A673 (cell line): ENCODE data around the gene TENM4. TPM values are rescaled to one million over a fixed set of nuclear protein-coding genes. Genes with fewer than 3 reads are reported as not detected.

Experiments
- BruUV-seq: library from RNA; stranded (reverse); fragments of 400-500 nt; replicated peaks from 2 replicates; lab custom pipeline; 2021; lab: Mats Ljungman, UMichigan
- CTCF ChIA-PET: fragments of 300-600 bp; sonication (Branson Sonifier 250); formaldehyde crosslinking; loops from one replicate; lab custom pipeline; 2022; ENCODE audit warnings: antibody characterized with exemption; lab: Charles Lee
- POLR2A ChIA-PET: fragments of 300-600 bp; sonication (Branson Sonifier 250); formaldehyde crosslinking; loops from one replicate; lab custom pipeline; 2022; ENCODE audit warnings: antibody characterized with exemption; ENCODE audit not compliant: low non-redundant PET; lab: Charles Lee
- DNase-seq: peaks from one replicate; pipeline ENCODE4 v3.0.0-alpha.2; 2015; ENCODE audit warnings: low spot score
- H3K27ac ChIP-seq: fragments of 200-600 bp; sonication (generic); 2 replicates; pipeline ENCODE4 v1.5.1; 2016; ENCODE audit warnings: mixed run types, low read depth, mild to moderate bottlenecking, mixed read lengths, antibody characterized with exemption, low read length; ENCODE audit not compliant: poor library complexity, severe bottlenecking
- H3K27me3 ChIP-seq: fragments of 200-600 bp; sonication (generic); replicated peaks from 2 replicates; pipeline ENCODE4 v1.6.1; 2017; ENCODE audit warnings: mixed run types, low read depth, mild to moderate bottlenecking, mixed read lengths, antibody characterized with exemption, low read length; ENCODE audit not compliant: insufficient read depth, poor library complexity
- H3K36me3 ChIP-seq: fragments of 200-600 bp; sonication (generic); 2 replicates; pipeline ENCODE4 v1.6.1; 2016; ENCODE audit warnings: mixed run types, mild to moderate bottlenecking, mixed read lengths, antibody characterized with exemption, low read length; ENCODE audit not compliant: insufficient read depth, poor library complexity, severe bottlenecking
- H3K4me1 ChIP-seq: fragments of 200-600 bp; sonication (generic); 2 replicates; pipeline ENCODE4 v1.6.1; 2017; ENCODE audit warnings: mixed run types, mild to moderate bottlenecking, mixed read lengths, antibody characterized with exemption, low read length; ENCODE audit not compliant: insufficient read depth, poor library complexity, severe bottlenecking
- H3K4me3 ChIP-seq: fragments of 200-600 bp; sonication (generic); 2 replicates; pipeline ENCODE4 v1.5.1; 2016; ENCODE audit warnings: low read depth, mixed run types, mild to moderate bottlenecking, mixed read lengths, low read length; ENCODE audit not compliant: poor library complexity, severe bottlenecking
- H3K9me3 ChIP-seq: fragments of 200-600 bp; sonication (generic); 2 replicates; pipeline ENCODE4 v1.6.1; 2016; ENCODE audit warnings: mixed run types, low read depth, mild to moderate bottlenecking, mixed read lengths, antibody characterized with exemption, low read length; ENCODE audit not compliant: poor library complexity, severe bottlenecking
- CTCF ChIP-seq: fragments of 300-800, 200-600 bp; sonication (generic); conservative IDR thresholded peaks from 2 replicates; pipeline ENCODE4 v1.5.1; 2017; ENCODE audit warnings: low read depth, mild to moderate bottlenecking, antibody characterized with exemption, low read length, moderate library complexity, mixed read lengths
- EZH2 ChIP-seq: fragments of 200-600 bp; sonication (generic); IDR thresholded peaks from 2 replicates; pipeline ENCODE4 v1.6.1; 2017; ENCODE audit warnings: borderline replicate concordance, low read depth, mild to moderate bottlenecking, mixed read lengths, antibody characterized with exemption, low read length; ENCODE audit not compliant: poor library complexity, severe bottlenecking
- intact Hi-C: fragments of 100-400 bp; cut with micrococcal nuclease; formaldehyde crosslinking; loops from one replicate; pipeline ENCODE4 v1.10.0; 2022; ENCODE audit not compliant: unreplicated experiment
- total RNA-seq: library from RNA; stranded (reverse); gene quantifications from 2 replicates; pipeline ENCODE4 v1.2.3, GENCODE V29; 2021

The TENM4 gene
- total RNA-seq, 1 experiment from 2014 or later = 0.11 TPM

- TF ChIP-seq EZH2 (no peak), CTCF (no peak)
- Histone ChIP-seq H3K4me3 (no peak overlapping the region), H3K27me3 (peaks cover 6% of the 10 kb centered on the region), H3K27ac (no peak overlapping the region), H3K9me3 (no peaks in the 10 kb centered on the region), H3K36me3 (no peaks in the 10 kb centered on the region), H3K4me1 (no peaks in the 10 kb centered on the region)
- intact Hi-C loops = no loop called here
- no TSS peak for BruUV-seq
- ChIA-PET CTCF (no interaction called here), POLR2A (no interaction called here)
- no peak for DNase-seq
Observed at GRCh38 chr11:79045018-79045799, 395.6 kb downstream of the TENM4 start.

GRCh38 chr11:79044201-79044600 lies 396.6 kb downstream of the TENM4 start:
- intact Hi-C loops = no loop called here
- DNase-seq = no peak
- Histone ChIP-seq H3K4me3 (no peak overlapping the region), H3K4me1 (no peaks in the 10 kb centered on the region), H3K27ac (no peak overlapping the region), H3K9me3 (no peaks in the 10 kb centered on the region), H3K27me3 (no peaks in the 10 kb centered on the region), H3K36me3 (no peaks in the 10 kb centered on the region)
- TF ChIP-seq CTCF (no peak), EZH2 (no peak)
- CTCF ChIA-PET = no interaction called here
- POLR2A ChIA-PET = no interaction called here
- BruUV-seq = no TSS peak

GRCh38 chr11:79043726-79044125 lies 397.1 kb downstream of the TENM4 start:
- TF ChIP-seq CTCF (no peak), EZH2 (no peak)
- no TSS peak for BruUV-seq
- no peak overlapping the region for H3K27ac ChIP-seq
- no peaks in the 10 kb centered on the region for H3K36me3 ChIP-seq
- no peak overlapping the region for H3K4me3 ChIP-seq
- ChIA-PET CTCF (no interaction called here), POLR2A (no interaction called here)
- intact Hi-C loops = no loop called here
- DNase-seq = no peak
- H3K4me1 ChIP-seq = no peaks in the 10 kb centered on the region
- no peaks in the 10 kb centered on the region for H3K9me3 ChIP-seq
- H3K27me3 ChIP-seq = no peaks in the 10 kb centered on the region
